SK-N-SH (cell line): ENCODE results near the gene DCUN1D1. TPM values are rescaled to one million over a fixed set of nuclear protein-coding genes. Genes with fewer than 3 reads are reported as not detected.

Source experiments
- CTCF ChIA-PET: fragments of 300-600, 350-600 bp; formaldehyde crosslinking; extraction: SDS; loops from one replicate; lab custom pipeline; 2021; lab: Yijun Ruan, JAX
- POLR2A ChIA-PET: fragments of 350-600 bp; sonication (Branson Sonifier 250); formaldehyde crosslinking; extraction: SDS; loops from one replicate; lab custom pipeline; 2020; ENCODE audit warnings: antibody characterized with exemption, inconsistent platforms; lab: Yijun Ruan, JAX
- DNase-seq: peaks from one replicate; pipeline ENCODE4 v3.0.0; 2012
- H2AFZ ChIP-seq: fragments of 200-600 bp; sonication (generic); 2 replicates; pipeline ENCODE4 v1.8.1; 2016; ENCODE audit warnings: antibody characterized with exemption, mild to moderate bottlenecking, low read depth
- H3F3A ChIP-seq: fragments of 200-600 bp; sonication (generic); replicated peaks from 2 replicates; pipeline ENCODE3; 2016; ENCODE audit warnings: antibody characterized with exemption, mild to moderate bottlenecking; ENCODE audit not compliant: insufficient read depth
- H3K27ac ChIP-seq, 2 experiments: fragments of 200-500 bp in 1 of 2; fragments of 200-600 bp in 1 of 2; sonication (Bioruptor generic) in 1 of 2; sonication (generic), shearing (Covaris generic) in 1 of 2; 2 replicates each; pipeline versions ENCODE4 v1.5.1 to v1.6.1; 2014 to 2016; ENCODE audit warnings: low read depth in 2 of 2, inconsistent platforms in 1 of 2, low read length in 1 of 2, mild to moderate bottlenecking in 1 of 2, mixed read lengths in 1 of 2
- H3K27me3 ChIP-seq: fragments of 200-600 bp; sonication (generic), shearing (Covaris generic); 2 replicates; pipeline ENCODE4 v1.6.1; 2016; ENCODE audit warnings: mixed run types; ENCODE audit not compliant: insufficient read depth
- H3K36me3 ChIP-seq, 2 experiments: fragments of 200-500 bp in 1 of 2; fragments of 200-600 bp in 1 of 2; sonication (Bioruptor generic) in 1 of 2; sonication (generic) in 1 of 2; replicated peaks in 1 of 2; 2 replicates each; pipeline versions ENCODE3 to v1.5.1; 2014 to 2016; ENCODE audit warnings: low read length in 1 of 2, mild to moderate bottlenecking in 1 of 2; ENCODE audit not compliant: insufficient read depth in 2 of 2, control insufficient read depth in 1 of 2
- H3K4me1 ChIP-seq, 2 experiments: fragments of 200-500 bp in 1 of 2; fragments of 200-600 bp in 1 of 2; sonication (Bioruptor generic) in 1 of 2; sonication (generic), shearing (Covaris generic) in 1 of 2; 2 replicates each; pipeline versions ENCODE4 v1.5.1 to v1.6.1; 2014 to 2016; ENCODE audit warnings: low read depth in 1 of 2, low read length in 1 of 2, mixed run types in 1 of 2; ENCODE audit not compliant: insufficient read depth in 2 of 2, control insufficient read depth in 1 of 2
- H3K4me2 ChIP-seq: fragments of 200-600 bp; sonication (generic), shearing (Covaris generic); 2 replicates; pipeline ENCODE4 v1.6.1; 2017; ENCODE audit warnings: mixed run types
- H3K4me3 ChIP-seq, 2 experiments: fragments of 200-500 bp in 1 of 2; fragments of 200-600 bp in 1 of 2; sonication (Bioruptor generic) in 1 of 2; sonication (generic), shearing (Covaris generic) in 1 of 2; 2 replicates each; pipeline versions ENCODE4 v1.5.1 to v1.8.1; 2014 to 2016; ENCODE audit warnings: low read depth in 2 of 2, inconsistent platforms in 1 of 2, low read length in 1 of 2, mild to moderate bottlenecking in 1 of 2, mixed read lengths in 1 of 2, moderate library complexity in 1 of 2
- H3K79me2 ChIP-seq: fragments of 200-600 bp; sonication (generic); 2 replicates; pipeline ENCODE4 v1.8.1; 2017; ENCODE audit warnings: mild to moderate bottlenecking; ENCODE audit not compliant: insufficient read depth
- H3K9ac ChIP-seq: fragments of 200-600 bp; sonication (generic); 2 replicates; pipeline ENCODE4 v1.6.1; 2017; ENCODE audit warnings: mixed run types
- H3K9me2 ChIP-seq: fragments of 200-600 bp; sonication (generic); 2 replicates; pipeline ENCODE4 v1.6.1; 2017; ENCODE audit warnings: mixed run types
- H3K9me3 ChIP-seq: fragments of 200-600 bp; sonication (generic); 2 replicates; pipeline ENCODE4 v1.6.1; 2017; ENCODE audit warnings: mixed run types, mild to moderate bottlenecking, moderate library complexity
- H4K20me1 ChIP-seq: fragments of 200-600 bp; sonication (generic); 2 replicates; pipeline ENCODE4 v1.6.1; 2017; ENCODE audit warnings: mild to moderate bottlenecking, mixed run types; ENCODE audit not compliant: insufficient read depth
- CTCF ChIP-seq: fragments of 200-600 bp; sonication (generic); IDR thresholded peaks from 2 replicates; pipeline ENCODE4 v1.6.1; 2017; ENCODE audit warnings: antibody characterized with exemption, mild to moderate bottlenecking, moderate library complexity
- ELF1 ChIP-seq: IDR thresholded peaks from 2 replicates; pipeline ENCODE4 v1.4.0; 2012
- EP300 ChIP-seq, 2 experiments: IDR thresholded peaks; 2 replicates each; pipeline versions ENCODE4 v1.4.0 to v1.6.1; 2012; ENCODE audit warnings: borderline replicate concordance in 1 of 2, low read depth in 1 of 2, low read length in 1 of 2
- EZH2phosphoT487 ChIP-seq: fragments of 200-600 bp; sonication (generic); IDR thresholded peaks from 2 replicates; pipeline ENCODE4 v1.6.1; 2017; ENCODE audit warnings: low read depth, mixed run types, mild to moderate bottlenecking, antibody characterized with exemption, moderate library complexity, borderline replicate concordance
- FOSL2 ChIP-seq: IDR thresholded peaks from 2 replicates; pipeline ENCODE4 v1.4.0; 2012; ENCODE audit warnings: low read depth, mild to moderate bottlenecking, moderate library complexity, borderline replicate concordance
- FOXM1 ChIP-seq: IDR thresholded peaks from 2 replicates; pipeline ENCODE4 v1.4.0; 2012; ENCODE audit warnings: low read depth, mild to moderate bottlenecking
- GABPA ChIP-seq: IDR thresholded peaks from 2 replicates; pipeline ENCODE4 v1.4.0; 2012; ENCODE audit warnings: low read depth, mild to moderate bottlenecking
- IRF3 ChIP-seq: fragments of 150-350 bp; IDR thresholded peaks from 2 replicates; pipeline ENCODE4 v1.6.1; 2016; ENCODE audit warnings: mild to moderate bottlenecking, low read depth, low read length
- POLR2AphosphoS5 ChIP-seq: IDR thresholded peaks from 2 replicates; pipeline ENCODE4 v1.6.1; 2012; ENCODE audit warnings: low read depth, low read length
- RAD21 ChIP-seq: IDR thresholded peaks from 2 replicates; pipeline ENCODE4 v1.6.1; 2012; ENCODE audit warnings: mild to moderate bottlenecking, low read length
- REST ChIP-seq: IDR thresholded peaks from 2 replicates; pipeline ENCODE4 v1.6.1; 2012; ENCODE audit warnings: mild to moderate bottlenecking, low read depth, low read length, moderate library complexity
- RFX5 ChIP-seq: IDR thresholded peaks from 2 replicates; pipeline ENCODE4 v1.6.1; 2012; ENCODE audit warnings: mild to moderate bottlenecking, improper control_type of control experiment, low read length
- SIN3A ChIP-seq: IDR thresholded peaks from 2 replicates; pipeline ENCODE4 v1.6.1; 2012; ENCODE audit warnings: low read depth, mild to moderate bottlenecking, low read length, moderate library complexity, borderline replicate concordance
- SMC3 ChIP-seq: IDR thresholded peaks from 2 replicates; pipeline ENCODE4 v1.6.1; 2012; ENCODE audit warnings: low read depth, low read length, improper control_type of control experiment
- TAF1 ChIP-seq: IDR thresholded peaks from 2 replicates; pipeline ENCODE4 v1.6.1; 2012; ENCODE audit warnings: low read depth, mild to moderate bottlenecking, low read length, moderate library complexity, borderline replicate concordance
- TCF12 ChIP-seq: IDR thresholded peaks from 2 replicates; pipeline ENCODE4 v1.4.0; 2012
- USF1 ChIP-seq: IDR thresholded peaks from 2 replicates; pipeline ENCODE4 v1.4.0; 2012; ENCODE audit warnings: low read depth, borderline replicate concordance
- USF2 ChIP-seq: fragments of 150-350 bp; IDR thresholded peaks from 2 replicates; pipeline ENCODE4 v1.6.1; 2017; ENCODE audit warnings: antibody characterized with exemption, low read length, low read depth, borderline replicate concordance
- YY1 ChIP-seq: IDR thresholded peaks from 2 replicates; pipeline ENCODE4 v1.4.0; 2012; ENCODE audit warnings: low read depth, mild to moderate bottlenecking
- ZBTB33 ChIP-seq: IDR thresholded peaks from 2 replicates; pipeline ENCODE4 v1.4.0; 2012; ENCODE audit warnings: low read depth, borderline replicate concordance
- WGBS: methylation state at CpG from one replicate; pipeline ENCODE4 v1.1.6; 2017; ENCODE audit warnings: low lambda C conversion rate; 5-methylcytosine and 5-hydroxymethylcytosine counted together
- polyA plus RNA-seq, 3 experiments: library from polyadenylated mRNA; depleted of rRNA; stranded (reverse); fragments of >200 nt; gene quantifications; 2 replicates each; pipeline ENCODE4 v1.2.3, GENCODE V29; 2012

DCUN1D1 gene
- polyA plus RNA-seq, 1 of the 3 experiments (the other 2 are of a cell fraction), result 4.5 TPM

GRCh38 chr3:182970811-182971418, 9.4 kb downstream of the DCUN1D1 start:
- no peak overlapping the region for H2AFZ ChIP-seq
- peaks cover 2 to 14% of the 10 kb centered on the region in 2 experiments; a peak in 2 of 4 replicates for H3K4me1 ChIP-seq
- no peak overlapping the region for H3K27ac ChIP-seq
- H3F3A ChIP-seq, result peaks cover 9% of the 10 kb centered on the region
- H3K36me3 ChIP-seq, result peaks cover 0 to 5% of the 10 kb centered on the region in 2 experiments
- H3K9me2 ChIP-seq, result no peaks in the 10 kb centered on the region
- no peak for DNase-seq
- ChIA-PET CTCF (interaction anchor here (0.5 to 1.2 kb wide), 3 partner anchors 20 to 260 kb away, joined by 3 read pairs; no protein-coding TSS in a partner anchor), POLR2A (no interaction called here)
- no peak for TF ChIP-seq RAD21
- TF ChIP-seq TCF12, result no peak
- no peak for TF ChIP-seq EZH2phosphoT487
- no peak for TF ChIP-seq FOSL2
- no peak for TF ChIP-seq IRF3
- TF ChIP-seq FOXM1, result no peak
- TF ChIP-seq USF2, result no peak
- TF ChIP-seq SIN3A, result no peak
- TF ChIP-seq ELF1, result no peak
- TF ChIP-seq ZBTB33, result no peak
- TF ChIP-seq REST, result no peak
- no peak for TF ChIP-seq YY1
- TF ChIP-seq USF1, result no peak
- no peak for TF ChIP-seq CTCF
- TF ChIP-seq RFX5, result no peak
- TF ChIP-seq GABPA, result no peak
- no peak for TF ChIP-seq TAF1
- no peak for TF ChIP-seq EP300 (IDR thresholded peaks at IDR 0.05; ENCODE audit: borderline replicate concordance in 1 of 2, low read depth in 1 of 2, low read length in 1 of 2)
- TF ChIP-seq SMC3, result no peak
- no peak for TF ChIP-seq POLR2AphosphoS5
- peaks cover 44% of the 10 kb centered on the region for H4K20me1 ChIP-seq
- no peaks in the 10 kb centered on the region for H3K9me3 ChIP-seq
- no peaks in the 10 kb centered on the region for H3K27me3 ChIP-seq
- no peak overlapping the region for H3K4me2 ChIP-seq
- no peak overlapping the region for H3K9ac ChIP-seq
- no peak overlapping the region for H3K4me3 ChIP-seq
- 90% methylated on average over 3 of the region's 3 CpGs for WGBS
- H3K79me2 ChIP-seq, result peaks cover 98% of the 10 kb centered on the region
